GM18520 (cell line): ENCODE data around the gene CLIC3.
"Not testable (repeated sequence)": the region's sequence is repeated elsewhere in the genome, so short reads cannot be mapped to it uniquely, and the experiment has no call there.

ENCODE experiments used
- ATAC-seq: cut with Tn5 transposase; IDR thresholded peaks from one replicate; pipeline ENCODE4 v1.9.1; 2021; ENCODE audit not compliant: unreplicated experiment

CLIC3 gene

GRCh38 chr9:137006116-137007003 lies 10.0 kb upstream of the CLIC3 start:
- no peak for ATAC-seq

- not testable (repeated sequence) for ATAC-seq
Measured at GRCh38 chr9:137004285-137004684, 7.9 kb upstream of the CLIC3 start.

- ATAC-seq = no peak
Measured at GRCh38 chr9:137002646-137003041, 6.3 kb upstream of the CLIC3 start.

- no peak for ATAC-seq
Measured at GRCh38 chr9:137001857-137002645, 5.7 kb upstream of the CLIC3 start.

GRCh38 chr9:137000177-137000930 lies 4.0 kb upstream of the CLIC3 start:
- ATAC-seq = peak; percentile 79

- no peak for ATAC-seq
Measured at GRCh38 chr9:136997830-136998234, 1.5 kb upstream of the CLIC3 start.

- no peak for ATAC-seq
Measured at GRCh38 chr9:136997371-136997770, 1.0 kb upstream of the CLIC3 start.

- ATAC-seq = no peak
Measured at GRCh38 chr9:136995772-136996311, 526 bp downstream of the CLIC3 start.

- no peak for ATAC-seq
Measured at GRCh38 chr9:136995362-136995761, 1.0 kb downstream of the CLIC3 start.

GRCh38 chr9:136994888-136995230 lies 1.5 kb downstream of the CLIC3 start:
- no peak for ATAC-seq

- ATAC-seq = no peak
Measured at GRCh38 chr9:136994180-136994887, 2.0 kb downstream of the CLIC3 start.

- ATAC-seq = no peak
Measured at GRCh38 chr9:136992819-136993369, 3.5 kb downstream of the CLIC3 start.

GRCh38 chr9:136991993-136992818 lies 4.2 kb downstream of the CLIC3 start, which contains the start of gene PAXX:
Gene PAXX (plus strand): TSS chr9:136992422. CDS start chr9:136992444, 22 bp downstream.
- ATAC-seq = peak; percentile 59

- ATAC-seq = no peak
Measured at GRCh38 chr9:136990242-136990911, 6.0 kb downstream of the CLIC3 start.

- ATAC-seq = no peak
Measured at GRCh38 chr9:136988872-136989271, 7.5 kb downstream of the CLIC3 start.

GRCh38 chr9:136985853-136986252 lies 10.5 kb downstream of the CLIC3 start:
- no peak for ATAC-seq

GRCh38 chr9:136985027-136985602 lies 11.3 kb downstream of the CLIC3 start:
- no peak for ATAC-seq

- ATAC-seq = no peak
Measured at GRCh38 chr9:136984464-136985026, 11.8 kb downstream of the CLIC3 start.
